CD4-positive, alpha-beta memory T cell (primary cell): Measurements from ENCODE around the gene SLF2. TPM values are rescaled to one million over a fixed set of nuclear protein-coding genes. Genes with fewer than 3 reads are reported as not detected.
A peak's percentile ranks its signal among the peaks of the same experiment; 100 is the strongest.

Experiments
- CTCF ChIA-PET: fragments of 350-600 bp; sonication (Branson Sonifier 250); formaldehyde crosslinking; loops from one replicate; lab custom pipeline; 2021; ENCODE audit warnings: inconsistent platforms; ENCODE audit not compliant: partially characterized antibody; lab: Charles Lee
- POLR2A ChIA-PET: fragments of 350-600 bp; sonication (Branson Sonifier 250); formaldehyde crosslinking; loops from one replicate; lab custom pipeline; 2021; ENCODE audit not compliant: partially characterized antibody; lab: Charles Lee
- DNase-seq, 5 donors: peaks; one replicate each; pipeline versions ENCODE4 v3.0.0 to v3.0.0-alpha.2; 2020 to 2022; ENCODE audit warnings: mixed read lengths in 1 of 5
- H3K27ac ChIP-seq: one replicate; pipeline ENCODE4 v1.7.0; 2013; ENCODE audit warnings: low read depth, low read length
- H3K27me3 ChIP-seq: 2 replicates; pipeline ENCODE4 v1.7.0; 2013; ENCODE audit warnings: mild to moderate bottlenecking, low read length, moderate library complexity; ENCODE audit not compliant: insufficient read depth
- H3K36me3 ChIP-seq: 2 replicates; pipeline ENCODE4 v1.7.0; 2013; ENCODE audit warnings: mild to moderate bottlenecking, low read length, moderate library complexity; ENCODE audit not compliant: insufficient read depth
- H3K4me1 ChIP-seq: 2 replicates; pipeline ENCODE4 v1.7.0; 2013; ENCODE audit warnings: mild to moderate bottlenecking, low read length, moderate library complexity; ENCODE audit not compliant: insufficient read depth
- H3K4me3 ChIP-seq, 2 donors: one replicate each; pipeline ENCODE4 v1.7.0; 2013; ENCODE audit warnings: low read length in 2 of 2, mild to moderate bottlenecking in 1 of 2
- H3K9me3 ChIP-seq, 2 donors: one replicate each; pipeline ENCODE4 v1.7.0; 2013; ENCODE audit warnings: low read length in 2 of 2, control low read depth in 1 of 2; ENCODE audit not compliant: control insufficient read depth in 1 of 2
- H3K27ac Mint-ChIP-seq, 7 donors: one replicate each; pipeline ENCODE4 v1.8.0; 2020 to 2021; ENCODE audit warnings: mixed read lengths in 7 of 7, mild to moderate bottlenecking in 6 of 7, inconsistent platforms in 3 of 7, moderate library complexity in 3 of 7
- H3K27me3 Mint-ChIP-seq, 2 donors: one replicate each; pipeline ENCODE4 v1.8.0; 2020 to 2021; ENCODE audit warnings: mixed read lengths in 2 of 2
- H3K36me3 Mint-ChIP-seq, 2 donors: one replicate each; pipeline ENCODE4 v1.8.0; 2020 to 2021; ENCODE audit warnings: mixed read lengths in 2 of 2, inconsistent platforms in 1 of 2, mild to moderate bottlenecking in 1 of 2
- H3K4me1 Mint-ChIP-seq, 4 donors: one replicate each; pipeline ENCODE4 v1.8.0; 2020 to 2021; ENCODE audit warnings: mixed read lengths in 4 of 4, mild to moderate bottlenecking in 1 of 4
- H3K4me3 Mint-ChIP-seq, 8 donors: one replicate each; pipeline ENCODE4 v1.8.0; 2020 to 2021; ENCODE audit warnings: mixed read lengths in 8 of 8, mild to moderate bottlenecking in 7 of 8, moderate library complexity in 6 of 8, inconsistent platforms in 3 of 8
- H3K9me3 Mint-ChIP-seq, 8 donors: one replicate each; pipeline ENCODE4 v1.8.0; 2020 to 2021; ENCODE audit warnings: mixed read lengths in 8 of 8, mild to moderate bottlenecking in 5 of 8, inconsistent platforms in 3 of 8, moderate library complexity in 1 of 8
- intact Hi-C: fragments of 100-400 bp; cut with micrococcal nuclease; formaldehyde crosslinking; loops from one replicate; pipeline ENCODE4 v1.15.1; 2023
- polyA plus RNA-seq, 2 donors: library from polyadenylated mRNA; unstranded; fragments of 300-500 nt; fragmentation: Illumina TruSeq; gene quantifications; one replicate each; pipeline ENCODE4 v1.2.3, GENCODE V29; 2021
- total RNA-seq, 2 experiments: library from RNA; stranded (reverse); gene quantifications; one replicate each; pipeline ENCODE4 v1.2.3, GENCODE V29; 2021

The SLF2 gene
- total and polyA plus RNA-seq, 4 experiments from 2014 or later: 5.9 to 49.3 (median 32.3) TPM

DNA sequence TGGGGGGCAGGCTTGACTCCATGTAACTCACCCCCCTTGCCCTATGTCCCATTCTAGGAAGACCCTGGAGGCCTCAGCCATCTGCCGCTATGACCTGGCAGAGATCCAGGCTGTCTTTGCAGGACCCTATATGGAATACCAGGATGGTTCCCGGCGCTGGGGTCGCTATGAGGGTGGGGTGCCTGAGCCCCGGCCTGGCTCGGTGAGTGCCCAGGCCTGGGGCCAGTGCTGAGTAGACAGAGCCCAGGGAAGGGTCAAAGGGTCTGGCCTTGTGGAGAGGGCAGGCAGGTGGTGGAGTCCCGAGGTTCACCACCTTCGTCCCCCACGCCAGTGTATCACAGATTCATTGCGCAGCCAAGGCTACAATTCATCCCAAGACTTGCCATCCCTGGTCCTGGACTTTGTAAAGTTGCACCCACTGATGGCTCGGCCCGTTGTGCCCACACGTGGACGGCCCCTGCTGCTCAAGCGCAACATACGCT is 67.1 kb downstream of the SLF2 start:
- Mint-ChIP-seq H3K4me3 (no peak overlapping the region), H3K27ac (peak overlapping the region in 1 of 7 donors; percentile 6), H3K9me3 (no peaks in the 10 kb centered on the region), H3K36me3 (peaks cover 13 to 40% of the 10 kb centered on the region in 2 donors), H3K4me1 (peaks cover 0 to 10% (median 1%) of the 10 kb centered on the region in 4 donors), H3K27me3 (no peaks in the 10 kb centered on the region)
- Histone ChIP-seq H3K27ac (no peak overlapping the region), H3K27me3 (no peaks in the 10 kb centered on the region), H3K36me3 (peaks cover 7% of the 10 kb centered on the region), H3K4me3 (no peak overlapping the region), H3K9me3 (no peaks in the 10 kb centered on the region), H3K4me1 (no peaks in the 10 kb centered on the region)
- ChIA-PET CTCF (interaction anchor here (1.0 kb wide), 1 partner anchor 34 kb away, joined by 5 read pairs; no protein-coding TSS in a partner anchor), POLR2A (no interaction called here)
- intact Hi-C loops: no loop called here
- DNase-seq: no peak

DNA sequence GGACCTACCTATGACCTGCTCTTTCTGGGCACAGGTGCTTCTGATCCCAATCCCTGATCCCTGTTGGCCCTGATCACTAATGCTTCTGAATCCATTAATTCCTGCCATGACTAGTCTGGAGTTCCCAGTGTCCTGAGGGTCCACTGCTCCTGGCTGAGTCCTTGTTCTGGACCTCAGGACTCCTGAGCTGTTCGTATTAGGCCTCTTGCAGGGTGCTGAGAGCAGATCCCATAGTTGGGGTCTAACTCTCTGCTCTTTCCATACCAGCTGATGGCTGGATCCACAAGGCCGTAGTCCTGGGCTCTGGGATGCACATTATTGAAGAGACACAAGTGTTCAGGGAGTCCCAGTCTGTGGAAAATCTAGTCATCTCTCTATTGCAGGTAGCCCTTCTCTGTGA is 67.5 kb downstream of the SLF2 start:
- DNase-seq: no peak
- Mint-ChIP-seq H3K4me3 (no peak overlapping the region), H3K27ac (peak overlapping the region in 1 of 7 donors; percentile 6), H3K4me1 (peaks cover 0 to 11% (median 3%) of the 10 kb centered on the region in 4 donors), H3K9me3 (no peaks in the 10 kb centered on the region), H3K27me3 (no peaks in the 10 kb centered on the region), H3K36me3 (peaks cover 13 to 43% of the 10 kb centered on the region in 2 donors)
- ChIA-PET POLR2A (no interaction called here), CTCF (no interaction called here)
- no peak overlapping the region for H3K27ac ChIP-seq
- H3K4me3 ChIP-seq: no peak overlapping the region
- no peaks in the 10 kb centered on the region for H3K4me1 ChIP-seq
- no peaks in the 10 kb centered on the region for H3K27me3 ChIP-seq
- intact Hi-C loops: no loop called here
- H3K9me3 ChIP-seq: no peaks in the 10 kb centered on the region
- peaks cover 7% of the 10 kb centered on the region for H3K36me3 ChIP-seq

DNA sequence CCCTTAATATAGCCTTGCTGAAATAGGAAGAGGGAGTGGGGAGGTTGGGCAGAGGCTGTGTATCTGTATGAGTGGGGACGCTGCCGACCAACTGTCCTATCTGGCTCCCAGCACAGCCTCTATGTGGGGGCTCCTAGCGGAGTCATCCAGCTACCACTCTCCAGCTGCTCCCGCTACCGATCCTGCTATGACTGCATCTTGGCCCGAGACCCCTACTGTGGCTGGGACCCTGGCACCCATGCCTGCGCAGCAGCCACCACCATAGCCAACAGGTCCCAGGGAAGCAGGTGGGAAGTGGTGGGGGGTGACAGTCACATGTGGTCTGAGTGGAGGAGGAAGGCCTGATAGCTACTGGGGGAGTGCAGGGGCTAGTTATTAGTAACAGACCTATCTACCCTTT is 67.9 kb downstream of the SLF2 start:
- Histone ChIP-seq H3K36me3 (peaks cover 7% of the 10 kb centered on the region), H3K27me3 (no peaks in the 10 kb centered on the region), H3K27ac (no peak overlapping the region), H3K9me3 (no peaks in the 10 kb centered on the region), H3K4me1 (no peaks in the 10 kb centered on the region), H3K4me3 (no peak overlapping the region)
- H3K4me3 Mint-ChIP-seq: no peak overlapping the region
- no peak for DNase-seq
- peaks cover 13 to 47% of the 10 kb centered on the region in 2 donors for H3K36me3 Mint-ChIP-seq
- ChIA-PET CTCF (interaction anchor here (1.2 kb wide), 1 partner anchor 34 kb away, joined by 3 read pairs; no protein-coding TSS in a partner anchor), POLR2A (no interaction called here)
- intact Hi-C loops: no loop called here
- H3K4me1 Mint-ChIP-seq: peaks cover 1 to 11% (median 7%) of the 10 kb centered on the region in 4 donors
- no peaks in the 10 kb centered on the region for H3K27me3 Mint-ChIP-seq
- H3K27ac Mint-ChIP-seq: peak overlapping the region in 1 of 7 donors; percentile 29
- H3K9me3 Mint-ChIP-seq: no peaks in the 10 kb centered on the region

DNA sequence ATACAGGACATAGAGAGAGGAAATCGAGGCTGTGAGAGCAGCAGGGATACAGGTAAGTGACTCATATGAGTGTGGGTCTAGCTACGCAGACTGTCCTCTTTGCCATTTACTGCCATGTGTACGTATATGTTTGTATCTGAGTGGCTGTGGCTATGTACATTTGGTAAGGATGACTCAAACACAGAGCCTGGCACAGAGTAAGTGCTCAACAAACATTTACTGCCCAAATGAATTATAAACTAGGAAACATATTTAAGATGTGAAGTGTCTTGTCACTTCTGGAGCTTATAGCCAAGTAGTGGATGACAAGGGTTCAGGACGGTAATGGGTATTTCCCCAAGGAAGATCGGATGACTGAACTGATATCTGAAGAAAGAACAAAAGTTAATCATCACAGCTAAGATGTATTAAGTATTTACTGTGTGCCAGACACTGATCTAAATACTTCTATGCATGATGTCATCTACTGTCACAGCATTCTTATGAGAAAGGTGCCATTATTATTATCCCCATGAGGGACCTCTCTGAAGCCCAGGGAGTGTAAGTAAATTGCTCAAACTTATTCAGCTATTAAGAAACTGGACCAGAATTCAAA is 68.5 kb downstream of the SLF2 start:
- Histone ChIP-seq H3K27me3 (no peaks in the 10 kb centered on the region), H3K36me3 (peaks cover 7% of the 10 kb centered on the region), H3K4me3 (no peak overlapping the region), H3K4me1 (peaks cover 4% of the 10 kb centered on the region), H3K9me3 (no peaks in the 10 kb centered on the region), H3K27ac (no peak overlapping the region)
- ChIA-PET CTCF (interaction anchor here (1.0 to 1.2 kb wide), 2 partner anchors 17 to 33 kb away, joined by 3 to 5 read pairs; no protein-coding TSS in a partner anchor), POLR2A (no interaction called here)
- peak overlapping the region in 1 of 7 donors; percentile 13 for H3K27ac Mint-ChIP-seq
- no peak overlapping the region for H3K4me3 Mint-ChIP-seq
- H3K9me3 Mint-ChIP-seq: no peaks in the 10 kb centered on the region
- peaks cover 13 to 50% of the 10 kb centered on the region in 2 donors for H3K36me3 Mint-ChIP-seq
- no peaks in the 10 kb centered on the region for H3K27me3 Mint-ChIP-seq
- DNase-seq: no peak
- intact Hi-C loops: no loop called here
- peaks cover 1 to 12% (median 11%) of the 10 kb centered on the region in 4 donors for H3K4me1 Mint-ChIP-seq

DNA sequence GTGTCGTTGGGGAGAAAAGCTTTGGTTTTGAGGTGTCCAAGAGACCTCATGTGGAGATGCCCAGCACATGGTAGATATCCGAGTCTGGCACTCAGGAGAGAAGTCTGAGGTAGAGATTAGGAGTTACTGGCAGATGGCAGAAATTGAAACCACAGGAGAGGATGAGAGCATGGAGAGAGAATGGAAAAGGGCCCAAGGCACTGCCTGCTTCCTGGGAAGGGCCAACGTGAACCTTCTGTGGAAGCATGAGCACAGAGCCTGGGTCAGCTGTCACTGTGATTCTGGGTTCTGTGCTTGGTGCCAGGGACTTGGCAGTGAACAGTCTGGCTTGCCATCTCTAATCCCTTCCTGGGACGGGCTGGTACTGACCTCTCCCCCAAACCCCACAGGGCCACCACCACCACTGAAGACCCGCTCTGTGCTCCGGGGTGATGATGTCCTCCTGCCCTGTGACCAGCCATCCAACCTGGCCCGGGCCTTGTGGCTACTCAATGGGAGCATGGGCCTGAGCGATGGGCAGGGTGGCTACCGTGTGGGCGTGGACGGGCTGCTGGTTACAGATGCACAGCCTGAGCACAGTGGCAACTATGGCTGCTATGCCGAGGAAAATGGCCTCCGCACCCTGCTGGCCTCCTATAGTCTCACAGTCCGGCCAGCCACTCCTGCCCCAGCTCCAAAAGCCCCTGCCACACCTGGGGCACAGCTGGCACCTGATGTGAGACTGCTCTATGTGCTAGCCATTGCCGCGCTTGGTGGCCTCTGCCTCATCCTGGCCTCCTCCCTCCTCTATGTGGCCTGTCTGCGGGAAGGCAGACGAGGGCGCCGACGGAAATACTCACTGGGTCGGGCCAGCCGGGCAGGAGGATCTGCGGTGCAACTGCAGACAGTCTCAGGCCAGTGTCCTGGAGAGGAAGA is 70.4 kb downstream of the SLF2 start:
- POLR2A ChIA-PET: no interaction called here
- DNase-seq: no peak

DNA sequence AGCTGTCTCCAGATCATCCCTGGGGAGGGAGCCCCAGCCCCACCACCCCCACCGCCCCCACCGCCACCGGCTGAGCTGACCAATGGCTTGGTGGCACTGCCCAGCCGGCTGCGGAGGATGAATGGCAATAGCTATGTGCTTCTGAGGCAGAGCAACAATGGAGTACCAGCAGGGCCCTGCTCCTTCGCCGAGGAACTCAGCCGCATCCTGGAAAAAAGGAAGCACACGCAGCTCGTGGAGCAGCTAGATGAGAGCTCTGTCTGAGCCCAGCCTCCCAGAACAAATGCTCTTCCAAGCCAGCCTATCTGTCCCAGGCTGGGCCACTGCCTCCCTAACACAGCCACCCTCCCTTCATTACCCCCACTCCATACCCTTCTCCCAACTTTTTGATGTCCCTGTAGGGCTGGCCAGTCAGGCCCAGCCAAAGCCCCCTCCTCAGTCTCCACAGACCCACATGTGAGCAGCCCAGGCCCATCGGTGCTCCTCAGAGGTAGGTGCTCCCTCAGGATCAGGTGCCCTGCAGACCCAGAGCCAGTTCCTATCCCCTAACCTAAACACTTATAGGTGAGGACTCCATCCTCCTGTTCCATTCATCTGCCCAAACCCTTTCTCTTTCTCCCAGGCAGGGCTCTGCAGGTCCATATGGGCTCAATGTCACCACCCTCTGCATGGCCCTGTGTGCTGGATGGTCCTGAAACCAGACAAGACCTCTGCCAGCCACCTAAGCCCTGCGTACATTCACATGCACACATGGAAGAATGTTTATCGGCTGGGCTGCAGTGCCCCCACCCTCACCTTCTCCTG is 71.3 kb downstream of the SLF2 start:
- POLR2A ChIA-PET: interaction anchor here (6.4 kb wide), 1 partner anchor 14 kb away, joined by 84 read pairs; the partner anchor contains the start of gene LZTS2
- peak overlapping the region in 1 of 7 donors; percentile 77 for H3K27ac Mint-ChIP-seq

More for the DNA sequence above, 70.4 kb downstream of the SLF2 start:
- Histone ChIP-seq H3K36me3 (peaks cover 7% of the 10 kb centered on the region), H3K4me1 (peaks cover 18% of the 10 kb centered on the region), H3K4me3 (no peak overlapping the region), H3K27ac (no peak overlapping the region), H3K9me3 (no peaks in the 10 kb centered on the region), H3K27me3 (no peaks in the 10 kb centered on the region)
- intact Hi-C loops: no loop called here
- H3K27me3 Mint-ChIP-seq: no peaks in the 10 kb centered on the region
- peaks cover 8 to 30% (median 25%) of the 10 kb centered on the region in 4 donors for H3K4me1 Mint-ChIP-seq
- CTCF ChIA-PET: no interaction called here
- H3K4me3 Mint-ChIP-seq: peak overlapping the region in 2 of 8 donors; percentile 25 to 59
- H3K27ac Mint-ChIP-seq: peak overlapping the region in 1 of 7 donors; percentile 4
- H3K36me3 Mint-ChIP-seq: peaks cover 21 to 58% of the 10 kb centered on the region in 2 donors
- H3K9me3 Mint-ChIP-seq: no peaks in the 10 kb centered on the region

More for the DNA sequence above, 71.3 kb downstream of the SLF2 start:
- CTCF ChIA-PET: interaction anchor here (1.7 kb wide), 1 partner anchor 67 kb away, joined by 5 read pairs; no protein-coding TSS in a partner anchor
- H3K9me3 ChIP-seq: no peaks in the 10 kb centered on the region
- intact Hi-C loops: no loop called here
- Mint-ChIP-seq H3K36me3 (peaks cover 21 to 52% of the 10 kb centered on the region in 2 donors), H3K4me3 (peak overlapping the region in 2 of 8 donors; percentile 21 to 69), H3K9me3 (no peaks in the 10 kb centered on the region), H3K4me1 (peaks cover 8 to 32% (median 25%) of the 10 kb centered on the region in 4 donors), H3K27me3 (no peaks in the 10 kb centered on the region)
- H3K4me3 ChIP-seq: no peak overlapping the region
- peaks cover 25% of the 10 kb centered on the region for H3K4me1 ChIP-seq
- no peaks in the 10 kb centered on the region for H3K27me3 ChIP-seq
- DNase-seq: no peak
- peaks cover 7% of the 10 kb centered on the region for H3K36me3 ChIP-seq
- no peak overlapping the region for H3K27ac ChIP-seq
